Hepatocyte (in vitro differentiated cells): Measurements from ENCODE around the gene TEDC1. TPM values are rescaled to one million over a fixed set of nuclear protein-coding genes. Genes with fewer than 3 reads are reported as not detected.

Experiments used
- DNase-seq: peaks from one replicate; pipeline ENCODE4 v3.0.0-alpha.2; 2016; ENCODE audit warnings: low spot score
- H2AFZ ChIP-seq: fragments of 200-600 bp; sonication (generic); 2 replicates; pipeline ENCODE4 v1.6.0; 2016; ENCODE audit warnings: antibody characterized with exemption, mild to moderate bottlenecking
- H3K27ac ChIP-seq: fragments of 200-600 bp; sonication (generic); 2 replicates; pipeline ENCODE4 v1.5.1; 2016; ENCODE audit warnings: mild to moderate bottlenecking
- H3K27me3 ChIP-seq: fragments of 200-600 bp; sonication (generic); 2 replicates; pipeline ENCODE4 v1.6.1; 2016
- H3K36me3 ChIP-seq: fragments of 200-600 bp; sonication (generic); replicated peaks from 2 replicates; pipeline ENCODE4 v1.5.1; 2016; ENCODE audit warnings: low read depth; ENCODE audit not compliant: insufficient read depth
- H3K4me1 ChIP-seq: fragments of 200-600 bp; sonication (generic); 2 replicates; pipeline ENCODE4 v1.5.1; 2016; ENCODE audit warnings: mild to moderate bottlenecking, moderate library complexity; ENCODE audit not compliant: insufficient read depth
- H3K4me2 ChIP-seq: fragments of 200-600 bp; sonication (generic); 2 replicates; pipeline ENCODE4 v1.6.0; 2016
- H3K4me3 ChIP-seq: fragments of 200-600 bp; sonication (generic); 2 replicates; pipeline ENCODE4 v1.5.1; 2016; ENCODE audit warnings: mild to moderate bottlenecking
- H3K79me2 ChIP-seq: fragments of 200-600 bp; sonication (generic); 2 replicates; pipeline ENCODE4 v1.6.0; 2017; ENCODE audit warnings: mild to moderate bottlenecking
- H3K9me2 ChIP-seq: fragments of 200-600 bp; sonication (generic); replicated peaks from 2 replicates; pipeline ENCODE4 v1.6.0; 2017; ENCODE audit warnings: mild to moderate bottlenecking; ENCODE audit not compliant: insufficient read depth
- H3K9me3 ChIP-seq: fragments of 200-600 bp; sonication (generic); 2 replicates; pipeline ENCODE4 v1.5.1; 2016; ENCODE audit warnings: low read depth, mild to moderate bottlenecking
- H4K20me1 ChIP-seq: fragments of 200-600 bp; sonication (generic); 2 replicates; pipeline ENCODE4 v1.6.0; 2016; ENCODE audit warnings: mild to moderate bottlenecking; ENCODE audit not compliant: insufficient read depth, poor library complexity, severe bottlenecking
- EZH2 ChIP-seq: fragments of 200-600 bp; sonication (generic); IDR thresholded peaks from 2 replicates; pipeline ENCODE4 v1.6.1; 2016; ENCODE audit warnings: antibody characterized with exemption, mild to moderate bottlenecking, borderline replicate concordance
- EZH2phosphoT487 ChIP-seq: fragments of 200-600 bp; sonication (generic); IDR thresholded peaks from one replicate; pipeline ENCODE4 v1.6.1; 2018; ENCODE audit warnings: antibody characterized with exemption, mild to moderate bottlenecking, low read depth, moderate library complexity; ENCODE audit not compliant: unreplicated experiment, severe bottlenecking
- WGBS: methylation state at CpG from one replicate; pipeline ENCODE4 v1.1.6; 2016; ENCODE audit warnings: low lambda C conversion rate; ENCODE audit errors: missing lambda C conversion rate; 5-methylcytosine and 5-hydroxymethylcytosine counted together
- polyA plus RNA-seq: library from polyadenylated mRNA; unstranded; fragments of >200 nt; fragmentation: Nextera tagmentation; extraction: Ambion mirVana; gene quantifications from 2 replicates; pipeline ENCODE4 v1.2.1, GENCODE V29; 2016
- total RNA-seq: library from RNA; depleted of rRNA; stranded (reverse); fragments of >200 nt; gene quantifications from 2 replicates; pipeline ENCODE4 v1.2.3, GENCODE V29; 2014
- TF ChIP-seq, protein P1 (sequence below): fragments of 200-600 bp; sonication (generic); IDR thresholded peaks from 2 replicates; pipeline ENCODE4 v1.5.1; 2016; ENCODE audit warnings: antibody characterized with exemption, mild to moderate bottlenecking; ENCODE audit not compliant: poor library complexity

The TEDC1 gene
- total and polyA plus RNA-seq, 2 experiments from 2014 or later: 3.9 to 4.9 TPM

DNA sequence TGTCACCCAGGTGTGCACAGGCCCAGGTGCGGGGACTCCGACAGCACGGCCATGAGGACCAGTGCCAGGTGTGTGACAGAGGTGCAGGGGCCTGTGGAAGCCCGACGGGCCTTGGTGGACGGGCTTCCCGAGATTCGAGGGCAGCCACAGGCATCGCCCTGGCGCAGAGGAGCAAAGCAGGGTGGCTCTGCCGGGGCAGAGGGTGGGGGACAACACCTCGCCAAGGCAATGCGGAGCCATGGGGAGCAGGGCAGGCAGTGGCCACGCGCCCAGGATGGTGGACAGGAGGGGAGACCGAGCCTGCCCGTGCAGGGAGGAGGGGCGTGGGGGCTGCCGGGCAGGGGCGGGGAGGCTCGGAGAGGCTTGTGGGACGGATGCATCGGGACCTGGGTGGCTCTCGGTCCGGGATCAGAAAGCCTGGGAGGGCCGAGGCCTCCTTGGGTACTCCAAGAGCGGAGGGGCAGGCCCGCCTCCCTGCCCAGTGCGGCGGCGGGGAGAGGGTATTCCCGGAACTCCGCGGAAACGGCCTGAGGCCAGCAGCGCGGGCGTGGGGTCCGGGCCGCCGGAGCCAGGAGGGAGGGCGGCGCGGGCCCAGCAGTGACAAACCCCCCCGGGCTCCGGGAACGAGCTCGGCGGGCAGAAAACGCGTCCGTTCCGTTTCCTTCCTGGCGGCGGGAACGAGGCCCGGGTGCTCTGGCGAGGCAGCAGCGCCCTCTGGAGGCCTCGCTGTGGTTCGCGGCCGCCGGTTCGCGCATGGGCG is 37.0 kb downstream of the TEDC1 start:
- H3K4me3 ChIP-seq: no peak overlapping the region
- H3K9me3 ChIP-seq: no peaks in the 10 kb centered on the region
- no peaks in the 10 kb centered on the region for H3K4me1 ChIP-seq
- no peak overlapping the region for H3K27ac ChIP-seq
- TF ChIP-seq, protein P1, sequence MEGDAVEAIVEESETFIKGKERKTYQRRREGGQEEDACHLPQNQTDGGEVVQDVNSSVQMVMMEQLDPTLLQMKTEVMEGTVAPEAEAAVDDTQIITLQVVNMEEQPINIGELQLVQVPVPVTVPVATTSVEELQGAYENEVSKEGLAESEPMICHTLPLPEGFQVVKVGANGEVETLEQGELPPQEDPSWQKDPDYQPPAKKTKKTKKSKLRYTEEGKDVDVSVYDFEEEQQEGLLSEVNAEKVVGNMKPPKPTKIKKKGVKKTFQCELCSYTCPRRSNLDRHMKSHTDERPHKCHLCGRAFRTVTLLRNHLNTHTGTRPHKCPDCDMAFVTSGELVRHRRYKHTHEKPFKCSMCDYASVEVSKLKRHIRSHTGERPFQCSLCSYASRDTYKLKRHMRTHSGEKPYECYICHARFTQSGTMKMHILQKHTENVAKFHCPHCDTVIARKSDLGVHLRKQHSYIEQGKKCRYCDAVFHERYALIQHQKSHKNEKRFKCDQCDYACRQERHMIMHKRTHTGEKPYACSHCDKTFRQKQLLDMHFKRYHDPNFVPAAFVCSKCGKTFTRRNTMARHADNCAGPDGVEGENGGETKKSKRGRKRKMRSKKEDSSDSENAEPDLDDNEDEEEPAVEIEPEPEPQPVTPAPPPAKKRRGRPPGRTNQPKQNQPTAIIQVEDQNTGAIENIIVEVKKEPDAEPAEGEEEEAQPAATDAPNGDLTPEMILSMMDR: peak; percentile 59
- no peak for TF ChIP-seq EZH2phosphoT487
- DNase-seq: peak; percentile 75
- no peaks in the 10 kb centered on the region for H4K20me1 ChIP-seq
- H3K4me2 ChIP-seq: peak overlapping the region; percentile 79
- no peaks in the 10 kb centered on the region for H3K36me3 ChIP-seq
- H3K27me3 ChIP-seq: no peaks in the 10 kb centered on the region
- WGBS: 27% methylated on average over 19 of the region's 67 CpGs
- no peaks in the 10 kb centered on the region for H3K9me2 ChIP-seq
- no peaks in the 10 kb centered on the region for H3K79me2 ChIP-seq
- H2AFZ ChIP-seq: peak overlapping the region; percentile 66

DNA sequence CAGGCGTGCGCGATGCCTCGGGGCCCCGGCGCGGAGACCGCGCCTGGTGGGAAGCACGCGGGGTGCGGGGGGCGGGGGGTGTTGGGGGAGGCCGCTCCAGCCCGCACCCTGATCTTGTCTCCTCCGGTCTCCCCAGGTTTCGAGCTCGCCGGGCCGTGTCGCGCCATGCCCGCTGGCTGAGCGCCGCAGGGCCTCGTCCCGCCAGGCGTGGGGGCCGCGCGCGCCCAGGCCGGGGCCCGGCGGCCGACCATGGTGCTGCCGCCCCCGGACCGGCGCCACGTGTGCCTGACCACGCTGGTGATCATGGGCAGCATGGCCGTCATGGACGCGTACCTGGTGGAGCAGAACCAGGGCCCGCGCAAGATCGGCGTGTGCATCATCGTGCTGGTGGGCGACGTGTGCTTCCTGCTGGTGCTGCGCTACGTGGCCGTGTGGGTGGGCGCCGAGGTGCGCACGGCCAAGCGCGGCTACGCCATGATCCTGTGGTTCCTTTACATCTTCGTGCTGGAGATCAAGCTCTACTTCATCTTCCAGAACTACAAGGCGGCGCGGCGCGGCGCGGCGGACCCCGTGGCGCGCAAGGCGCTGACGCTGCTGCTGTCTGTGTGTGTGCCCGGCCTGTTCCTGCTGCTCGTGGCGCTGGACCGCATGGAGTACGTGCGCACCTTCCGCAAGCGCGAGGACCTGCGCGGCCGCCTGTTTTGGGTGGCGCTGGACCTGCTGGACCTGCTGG is 37.7 kb downstream of the TEDC1 start:
- Histone ChIP-seq H2AFZ (no peak overlapping the region), H3K4me3 (no peak overlapping the region), H3K27ac (no peak overlapping the region), H3K36me3 (no peaks in the 10 kb centered on the region), H3K79me2 (no peaks in the 10 kb centered on the region), H3K9me2 (no peaks in the 10 kb centered on the region), H3K4me1 (no peaks in the 10 kb centered on the region), H3K27me3 (no peaks in the 10 kb centered on the region), H3K9me3 (no peaks in the 10 kb centered on the region), H4K20me1 (no peaks in the 10 kb centered on the region), H3K4me2 (peak overlapping the region; percentile 79)
- peak; percentile 3 for DNase-seq
- no peak for TF ChIP-seq EZH2
- TF ChIP-seq EZH2phosphoT487: no peak
- TF ChIP-seq, protein P1: no peak
- 77% methylated on average over 72 of the region's 89 CpGs for WGBS

DNA sequence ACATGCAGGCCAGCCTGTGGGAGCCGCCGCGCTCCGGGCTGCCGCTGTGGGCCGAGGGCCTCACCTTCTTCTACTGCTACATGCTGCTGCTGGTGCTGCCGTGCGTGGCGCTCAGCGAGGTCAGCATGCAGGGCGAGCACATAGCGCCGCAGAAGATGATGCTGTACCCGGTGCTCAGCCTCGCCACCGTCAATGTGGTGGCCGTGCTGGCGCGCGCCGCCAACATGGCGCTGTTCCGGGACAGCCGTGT is 38.2 kb downstream of the TEDC1 start:
- no peak for TF ChIP-seq EZH2
- no peak for TF ChIP-seq EZH2phosphoT487
- TF ChIP-seq, protein P1: no peak
- DNase-seq: no peak
- Histone ChIP-seq H3K36me3 (no peaks in the 10 kb centered on the region), H3K9me3 (no peaks in the 10 kb centered on the region), H3K27ac (no peak overlapping the region), H3K9me2 (no peaks in the 10 kb centered on the region), H3K4me2 (no peak overlapping the region), H3K4me1 (no peaks in the 10 kb centered on the region), H3K79me2 (no peaks in the 10 kb centered on the region), H3K4me3 (no peak overlapping the region), H2AFZ (no peak overlapping the region), H4K20me1 (no peaks in the 10 kb centered on the region), H3K27me3 (no peaks in the 10 kb centered on the region)
- 96% methylated on average over 12 of the region's 24 CpGs for WGBS
